Endothelial cell of umbilical vein (primary cell): ENCODE results near the gene BTN1A1. TPM values are rescaled to one million over a fixed set of nuclear protein-coding genes. Genes with fewer than 3 reads are reported as not detected.

Experiments used
- BruUV-seq: library from RNA; stranded (reverse); fragments of 400-500 nt; replicated peaks from 2 replicates; lab custom pipeline; 2021; lab: Mats Ljungman, UMichigan
- CTCF ChIA-PET: fragments of 300-600, 350-600 bp; sonication (Branson Sonifier 250); formaldehyde crosslinking; loops from one replicate; lab custom pipeline; 2021; ENCODE audit warnings: antibody characterized with exemption, inconsistent platforms; lab: Charles Lee
- POLR2A ChIA-PET: fragments of 300-600, 350-600 bp; sonication (Branson Sonifier 250); formaldehyde crosslinking; loops from one replicate; lab custom pipeline; 2021; ENCODE audit warnings: antibody characterized with exemption, inconsistent platforms; lab: Charles Lee
- DNase-seq: peaks from one replicate; pipeline ENCODE4 v3.0.0-alpha.2; 2011; ENCODE audit warnings: low read depth, low spot score
- FAIRE-seq: peaks from 2 replicates; lab custom pipeline; 2011; peaks lifted over from hg19 to GRCh38; lab: Jason Lieb, UNC
- H2AFZ ChIP-seq: 2 replicates; pipeline ENCODE4 v1.6.0; 2012; ENCODE audit warnings: low read depth, low read length, control low read depth, inconsistent platforms
- H3K27ac ChIP-seq: 2 replicates; pipeline ENCODE4 v1.5.1; 2011; ENCODE audit warnings: low read depth, mild to moderate bottlenecking, control low read depth, low read length, moderate library complexity; ENCODE audit not compliant: insufficient read depth
- H3K27me3 ChIP-seq, 2 experiments: 2 replicates each; pipeline versions ENCODE4 v1.6.0 to v1.6.1; 2011; ENCODE audit warnings: low read length in 2 of 2, mixed read lengths in 1 of 2; ENCODE audit not compliant: control insufficient read depth in 2 of 2, insufficient read depth in 2 of 2
- H3K36me3 ChIP-seq, 2 experiments: 2 replicates in 1 of 2; 3 replicates in 1 of 2; pipeline ENCODE4 v1.5.1; 2011; ENCODE audit warnings: low read length in 2 of 2, mild to moderate bottlenecking in 1 of 2, moderate library complexity in 1 of 2; ENCODE audit not compliant: control insufficient read depth in 2 of 2, insufficient read depth in 2 of 2; ENCODE audit errors: extremely low read depth in 1 of 2
- H3K4me1 ChIP-seq: 3 replicates; pipeline ENCODE4 v1.5.1; 2011; ENCODE audit warnings: mild to moderate bottlenecking, low read length; ENCODE audit not compliant: control insufficient read depth, insufficient read depth; ENCODE audit errors: extremely low read depth
- H3K4me2 ChIP-seq: 2 replicates; pipeline ENCODE4 v1.6.1; 2011; ENCODE audit warnings: low read length, control low read depth, mixed read lengths; ENCODE audit not compliant: insufficient read depth
- H3K4me3 ChIP-seq, 3 experiments: fragments of 200-600 bp in 1 of 3; sonication (generic), shearing (Covaris generic) in 1 of 3; replicated peaks in 1 of 3; 2 replicates each; pipeline ENCODE4 v1.5.1; 2011 to 2016; ENCODE audit warnings: control low read depth in 3 of 3, low read length in 3 of 3, mild to moderate bottlenecking in 2 of 3, inconsistent platforms in 1 of 3, low read depth in 1 of 3, moderate library complexity in 1 of 3; ENCODE audit not compliant: insufficient read depth in 1 of 3
- H3K79me2 ChIP-seq: 2 replicates; pipeline ENCODE4 v1.6.0; 2012; ENCODE audit warnings: low read length, inconsistent platforms; ENCODE audit not compliant: control insufficient read depth, insufficient read depth
- H3K9ac ChIP-seq: replicated peaks from 2 replicates; pipeline ENCODE3; 2011; ENCODE audit warnings: low read length, control low read depth; ENCODE audit not compliant: insufficient read depth; ENCODE audit errors: extremely low read depth
- H3K9me1 ChIP-seq: replicated peaks from 3 replicates; pipeline ENCODE4 v1.6.0; 2011; ENCODE audit warnings: mild to moderate bottlenecking, low read length; ENCODE audit not compliant: control insufficient read depth, insufficient read depth; ENCODE audit errors: extremely low read depth
- H3K9me3 ChIP-seq: replicated peaks from 2 replicates; pipeline ENCODE4 v1.5.1; 2012; ENCODE audit warnings: low read length, inconsistent platforms; ENCODE audit not compliant: control insufficient read depth, insufficient read depth
- H4K20me1 ChIP-seq: replicated peaks from 2 replicates; pipeline ENCODE3; 2011; ENCODE audit warnings: mild to moderate bottlenecking, low read length; ENCODE audit not compliant: control insufficient read depth, insufficient read depth; ENCODE audit errors: extremely low read depth
- CTCF ChIP-seq, 2 donors: IDR thresholded peaks; 1 replicate in 1 of 2; 2 replicates in 1 of 2; pipeline ENCODE4 v1.5.1; 2011; ENCODE audit warnings: low read length in 2 of 2, mild to moderate bottlenecking in 2 of 2, moderate library complexity in 2 of 2, control low read depth in 1 of 2, inconsistent platforms in 1 of 2, low read depth in 1 of 2; ENCODE audit not compliant: insufficient read depth in 1 of 2; ENCODE audit errors: extremely low read depth in 1 of 2
- EZH2 ChIP-seq: IDR thresholded peaks from 2 replicates; pipeline ENCODE4 v1.6.1; 2012; ENCODE audit warnings: borderline replicate concordance, low read depth, mild to moderate bottlenecking, moderate library complexity, low read length, inconsistent platforms; ENCODE audit not compliant: severe bottlenecking
- FOS ChIP-seq: IDR thresholded peaks from 2 replicates; pipeline ENCODE4 v1.6.1; 2011; ENCODE audit warnings: mild to moderate bottlenecking, low read length, moderate library complexity, borderline replicate concordance; ENCODE audit not compliant: insufficient read depth
- GATA2 ChIP-seq: IDR thresholded peaks from 2 replicates; pipeline ENCODE4 v1.7.0; 2011; ENCODE audit warnings: low read depth, mild to moderate bottlenecking, moderate library complexity, mixed read lengths, low read length; ENCODE audit not compliant: insufficient read length, insufficient read depth
- JUN ChIP-seq: IDR thresholded peaks from 2 replicates; pipeline ENCODE4 v1.6.1; 2011; ENCODE audit warnings: borderline replicate concordance, low read depth; ENCODE audit not compliant: insufficient read length, insufficient read depth
- MAX ChIP-seq: IDR thresholded peaks from 2 replicates; pipeline ENCODE4 v1.6.1; 2011; ENCODE audit not compliant: insufficient read depth, insufficient read length
- MYC ChIP-seq: IDR thresholded peaks from one replicate; pipeline ENCODE4 v1.6.1; 2011; ENCODE audit warnings: mild to moderate bottlenecking, low read depth, low read length
- POLR2A ChIP-seq: IDR thresholded peaks from 2 replicates; pipeline ENCODE4 v1.6.1; 2012; ENCODE audit warnings: low read depth, mild to moderate bottlenecking, control low read depth, low read length
- POLR2AphosphoS5 ChIP-seq: IDR thresholded peaks from 2 replicates; pipeline ENCODE4 v1.6.1; 2012; ENCODE audit warnings: low read depth, mild to moderate bottlenecking, control low read depth, low read length, moderate library complexity; ENCODE audit not compliant: insufficient read depth
- dilution Hi-C: fragments of 300-500 bp; cut with MboI; formaldehyde crosslinking; loops from one replicate; pipeline ENCODE4 v1.15.0; 2019; ENCODE audit warnings: low sequenced_read_pairs; ENCODE audit not compliant: extremely low pct_ligation_motif_present
- intact Hi-C: fragments of 100-400 bp; cut with micrococcal nuclease; formaldehyde crosslinking; loops from one replicate; pipeline ENCODE4 v1.10.0; 2022
- polyA plus RNA-seq, 4 experiments: library from polyadenylated mRNA; depleted of rRNA in 3 of 4; stranded (reverse) in 3 of 4; unstranded in 1 of 4; fragments of >200 nt; gene quantifications; 2 replicates each; pipeline versions ENCODE4 v1.2.1 to v1.2.3, GENCODE V29; 2011 to 2012; ENCODE audit warnings: missing spikeins in 1 of 4
- total RNA-seq: library from RNA; stranded (reverse); gene quantifications from 2 replicates; pipeline ENCODE4 v1.2.3, GENCODE V29; 2021

The BTN1A1 gene
- total and polyA plus RNA-seq, 2 donors (not counting 3 experiments of a cell fraction or from before 2014, with no cell fraction given): not detected

- Histone ChIP-seq H3K79me2 (peaks cover 10% of the 10 kb centered on the region), H3K4me3 (no peak overlapping the region), H3K27ac (no peak overlapping the region), H3K9me1 (no peaks in the 10 kb centered on the region), H3K27me3 (no peaks in the 10 kb centered on the region), H3K9me3 (no peaks in the 10 kb centered on the region), H2AFZ (no peak overlapping the region), H4K20me1 (no peaks in the 10 kb centered on the region), H3K4me1 (peaks cover under 1% of the 10 kb centered on the region), H3K4me2 (no peak overlapping the region), H3K36me3 (peaks cover 37 to 40% of the 10 kb centered on the region in 2 experiments), H3K9ac (no peak overlapping the region)
- TF ChIP-seq GATA2: no peak
- TF ChIP-seq FOS: no peak
- TF ChIP-seq CTCF (IDR thresholded peaks at IDR 0.05; ENCODE audit: extremely low read depth in 1 of 2, insufficient read depth in 1 of 2, low read depth in 1 of 2, low read length in 2 of 2): no peak
- TF ChIP-seq MAX: no peak
- TF ChIP-seq JUN: no peak
- no peak for TF ChIP-seq POLR2A
- TF ChIP-seq POLR2AphosphoS5: no peak
- no peak for TF ChIP-seq MYC
- no peak for TF ChIP-seq EZH2
- CTCF ChIA-PET: no interaction called here
- intact Hi-C loops (no loop called here), dilution Hi-C loops (no loop called here)
- DNase-seq (no peak), FAIRE-seq (peak; percentile 18)
- BruUV-seq: no TSS peak
- POLR2A ChIA-PET: no interaction called here
Measured at GRCh38 chr6:26465776-26466175, 34.3 kb upstream of the BTN1A1 start.
